Inflammatory macrophage treated with lipopolysaccharide for 4 hours (primary cell): ENCODE results near the gene KCNJ1.

Experiments used
- DNase-seq: peaks from one replicate; pipeline ENCODE4 v3.0.0-alpha.2; 2020

Gene KCNJ1

GRCh38 chr11:128881221-128881620 is 14.1 kb upstream of the KCNJ1 start:
- DNase-seq: no peak

- no peak for DNase-seq
Measured at GRCh38 chr11:128879817-128880216, 12.7 kb upstream of the KCNJ1 start.

- no peak for DNase-seq
Measured at GRCh38 chr11:128878455-128878854, 11.4 kb upstream of the KCNJ1 start.

- no peak for DNase-seq
Measured at GRCh38 chr11:128877726-128878125, 10.6 kb upstream of the KCNJ1 start.

- DNase-seq: no peak
Measured at GRCh38 chr11:128876133-128876650, 9.1 kb upstream of the KCNJ1 start.

- DNase-seq: no peak
Measured at GRCh38 chr11:128874427-128874826, 7.3 kb upstream of the KCNJ1 start.

GRCh38 chr11:128872594-128872993 is 5.5 kb upstream of the KCNJ1 start:
- no peak for DNase-seq

DNA sequence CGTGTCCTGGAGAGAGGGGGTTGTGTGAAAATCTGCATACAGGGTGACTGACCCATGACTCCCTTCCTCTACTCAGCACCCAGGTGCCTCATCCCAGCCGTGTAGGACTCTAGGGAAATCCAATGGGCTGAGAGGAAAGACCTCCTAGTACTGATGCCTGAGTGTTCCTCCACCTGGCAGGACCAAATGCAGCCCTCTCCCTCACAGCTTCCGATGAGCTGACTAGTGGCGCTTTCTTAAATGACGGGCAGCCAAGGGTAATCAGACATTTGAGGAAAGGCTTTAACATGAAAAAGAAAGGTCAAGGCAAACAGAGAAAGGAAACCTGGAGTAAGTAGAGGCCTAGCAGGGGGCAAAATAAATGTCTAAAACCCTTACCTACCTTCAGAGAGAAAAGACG is 5.0 kb upstream of the KCNJ1 start:
- no peak for DNase-seq

DNA sequence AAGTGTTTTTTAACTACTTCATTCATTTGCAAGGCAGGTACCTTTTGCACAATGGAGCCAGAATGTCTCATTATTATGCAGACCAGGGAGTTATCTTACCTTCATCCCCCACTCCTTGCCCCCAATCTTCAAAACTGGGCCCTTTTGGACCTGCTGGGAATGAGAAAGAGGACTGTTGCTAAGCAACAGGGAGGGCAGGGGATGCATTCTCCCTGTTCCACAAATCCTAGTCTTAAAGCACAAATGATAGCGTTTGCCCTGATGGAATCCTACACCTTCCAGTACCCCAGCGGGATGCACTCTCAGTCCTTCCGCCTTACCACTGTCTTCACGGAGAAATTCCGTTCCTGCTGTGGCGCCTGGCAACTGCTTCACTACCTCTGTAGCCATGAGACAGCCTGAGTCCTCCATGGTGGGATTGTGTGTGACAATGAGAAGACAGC is 4.1 kb upstream of the KCNJ1 start:
- no peak for DNase-seq

- DNase-seq: no peak
Measured at GRCh38 chr11:128868841-128869671, 2.0 kb upstream of the KCNJ1 start.

DNA sequence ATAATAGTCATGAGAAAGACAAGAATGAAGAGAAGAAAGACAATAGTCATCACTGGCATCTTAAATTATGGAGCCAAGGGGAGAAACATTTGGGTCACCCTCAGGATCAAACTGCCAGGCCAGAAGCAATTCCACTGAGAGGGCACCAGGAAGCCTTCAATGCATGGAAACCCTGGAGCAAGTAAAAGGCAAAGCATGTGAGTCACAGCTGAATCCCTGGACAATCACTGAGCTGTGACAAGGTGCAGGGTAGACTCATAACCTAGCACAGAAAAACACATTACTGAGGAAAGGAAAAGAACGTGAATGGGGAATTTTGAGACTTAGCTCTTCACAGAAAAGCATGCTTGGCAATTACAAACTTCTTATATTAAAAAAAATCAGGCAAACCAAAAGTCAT is 1.6 kb downstream of the KCNJ1 start:
- no peak for DNase-seq

- no peak for DNase-seq
Measured at GRCh38 chr11:128862908-128863660, 4.0 kb downstream of the KCNJ1 start.

- no peak for DNase-seq
Measured at GRCh38 chr11:128862406-128862805, 4.7 kb downstream of the KCNJ1 start.

GRCh38 chr11:128860571-128861361 is 6.3 kb downstream of the KCNJ1 start:
- DNase-seq: no peak

DNA sequence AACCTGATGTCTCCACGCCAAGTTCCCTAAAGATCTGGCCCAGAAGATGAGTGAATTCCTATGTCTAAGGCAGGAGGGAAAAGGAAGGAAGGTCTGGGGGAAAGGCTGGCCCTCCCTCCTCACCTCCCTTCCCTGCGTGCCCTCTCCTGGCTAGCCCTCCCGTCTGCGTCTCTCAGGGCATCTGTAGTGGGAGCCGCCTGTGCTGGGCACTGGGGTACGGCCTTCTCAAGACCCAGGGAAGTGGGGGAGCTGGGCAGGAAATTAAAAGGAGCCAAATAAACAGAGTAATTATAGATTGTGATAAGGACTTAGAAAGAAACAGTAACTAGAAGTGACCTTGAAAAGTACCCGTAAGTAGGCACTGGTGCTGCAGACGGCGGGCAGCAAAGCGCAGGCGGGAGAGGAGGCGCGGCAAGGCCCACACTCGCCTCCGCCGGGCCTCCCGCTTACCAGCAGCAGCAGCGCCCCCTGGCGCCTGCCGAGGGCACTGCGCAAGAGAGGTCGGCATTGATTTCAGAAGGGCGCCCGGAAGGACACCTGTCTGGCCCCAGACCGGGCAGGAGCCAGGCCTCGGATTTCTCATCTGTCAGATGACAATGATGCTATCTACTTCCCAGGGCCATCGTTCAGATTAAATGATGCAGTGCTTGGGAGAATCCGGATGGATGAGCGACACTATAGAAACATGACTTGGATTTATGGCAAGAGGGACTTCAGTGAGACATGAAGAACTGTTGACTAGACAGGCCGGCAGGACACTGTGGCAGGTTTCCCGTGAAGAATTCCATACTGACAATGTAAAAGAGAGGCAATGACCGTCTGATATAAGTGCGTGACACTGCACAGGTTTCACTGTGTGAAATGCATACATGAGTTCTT is 7.3 kb downstream of the KCNJ1 start:
- DNase-seq: peak; percentile 47

DNA sequence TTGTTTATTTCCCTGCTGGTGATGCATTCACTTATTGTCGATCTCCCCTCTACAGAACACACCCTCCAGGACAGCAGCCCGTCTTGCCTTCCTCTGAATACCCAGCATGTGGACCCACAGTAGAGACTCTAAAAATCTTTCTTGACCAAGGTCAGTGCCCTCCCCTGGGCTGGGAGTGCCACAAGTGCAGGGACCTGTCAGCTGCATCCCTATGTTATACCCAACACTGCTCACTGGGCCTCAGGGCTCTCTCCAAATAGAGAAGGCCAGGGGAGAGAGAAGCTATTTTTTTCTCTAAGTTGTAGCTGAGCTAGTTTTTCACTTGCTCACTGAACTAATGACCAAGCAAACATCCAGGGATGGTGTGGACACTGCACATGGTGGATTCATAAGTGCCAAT is 9.8 kb downstream of the KCNJ1 start:
- no peak for DNase-seq

GRCh38 chr11:128856241-128856640 is 10.9 kb downstream of the KCNJ1 start:
- no peak for DNase-seq

- DNase-seq: no peak
Measured at GRCh38 chr11:128854841-128855240, 12.3 kb downstream of the KCNJ1 start.

DNA sequence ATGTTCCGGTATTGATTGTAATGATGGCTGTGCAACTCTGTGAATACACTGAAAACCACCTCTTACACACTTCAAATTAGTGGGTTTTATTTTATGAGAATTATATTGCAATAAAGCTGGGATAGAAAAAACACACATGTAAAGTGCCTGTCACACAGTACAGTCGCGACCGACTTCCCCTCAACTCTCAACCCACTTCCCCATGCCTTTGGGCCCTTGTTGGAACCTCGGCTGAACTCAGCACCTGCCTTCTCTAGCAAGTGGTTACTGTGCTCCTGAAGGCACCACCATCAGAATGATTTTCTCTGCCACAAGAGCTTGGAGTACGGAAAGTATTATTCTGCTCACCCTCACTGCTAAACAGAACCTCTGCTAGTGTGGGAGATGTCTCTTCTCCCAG is 13.5 kb downstream of the KCNJ1 start:
- no peak for DNase-seq

DNA sequence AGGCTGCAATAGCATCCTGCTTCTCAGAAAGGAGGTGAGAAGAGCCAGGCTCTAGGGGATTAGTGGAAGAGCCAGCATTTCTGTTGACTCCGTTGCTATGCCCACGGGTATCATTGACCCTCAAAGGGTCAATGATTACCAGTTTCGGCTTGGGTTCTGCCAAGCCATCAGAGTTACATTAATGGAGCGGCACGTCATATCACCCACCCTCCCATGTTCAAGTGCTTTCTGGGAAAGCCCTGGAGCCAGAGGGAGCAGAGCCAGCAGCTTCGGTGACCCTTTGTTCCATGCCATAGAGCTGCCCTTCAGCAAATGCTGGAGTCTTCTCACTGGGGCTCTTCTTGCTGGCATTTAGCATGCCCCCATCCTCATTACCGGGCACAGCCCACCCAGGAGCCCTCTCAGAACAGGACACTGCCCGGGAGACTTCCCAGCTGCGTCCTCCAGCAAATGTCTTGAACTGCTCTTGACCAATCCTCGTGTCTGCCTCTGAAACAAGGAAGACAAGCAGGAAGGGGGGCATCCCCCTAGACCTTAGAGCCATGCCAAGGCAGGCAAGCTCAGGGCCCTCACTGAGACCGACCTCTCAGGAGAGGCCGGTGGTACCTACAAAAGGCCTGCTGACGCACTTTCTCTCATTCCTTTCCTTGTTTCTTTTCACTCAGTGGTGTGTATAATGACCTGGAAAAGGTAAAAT is 14.6 kb downstream of the KCNJ1 start:
- no peak for DNase-seq

DNA sequence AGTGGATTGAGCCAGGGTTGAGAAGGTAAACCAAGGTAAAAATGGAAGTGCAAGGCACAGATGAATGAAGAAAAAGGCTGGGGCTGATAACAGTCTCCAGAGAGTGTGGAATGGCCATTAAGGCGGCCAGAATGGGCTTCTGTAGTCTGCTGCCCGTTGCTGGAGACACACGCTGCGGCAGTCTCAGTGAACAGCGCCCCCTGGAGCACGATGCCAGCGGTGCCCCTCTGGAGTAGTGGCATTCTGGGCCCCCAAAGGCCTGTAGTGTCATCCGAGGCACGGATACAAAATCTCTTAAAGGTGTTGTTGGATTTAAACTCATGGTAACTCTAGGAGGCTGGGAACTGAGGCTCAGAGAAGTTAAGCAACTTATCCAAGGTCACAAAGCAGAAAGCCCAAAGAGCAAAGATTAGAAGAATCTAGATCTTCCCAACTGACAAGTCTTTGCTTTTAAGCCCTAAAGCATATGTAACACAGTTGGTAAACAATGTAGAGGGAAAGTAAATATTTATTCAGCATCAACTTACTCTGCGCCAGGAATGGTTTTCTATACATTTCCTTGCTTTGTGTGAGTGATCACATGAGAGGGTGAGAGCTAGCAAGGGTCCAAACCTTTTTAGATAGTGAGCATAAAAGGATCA is 18.2 kb downstream of the KCNJ1 start:
- DNase-seq: peak; percentile 49
